ENCODE results near the gene RRAS.

GRCh38 chr19:49663224-49663623, 23.3 kb upstream of the RRAS start:
- TF ChIP-seq CTCF (IDR thresholded peaks at IDR 0.05) (no peak), POLR2AphosphoS5 (IDR thresholded peaks at IDR 0.05) (no peak), POLR2A (IDR thresholded peaks at IDR 0.05; ENCODE audit: low read depth) (no peak)
